ENCODE data around the gene IFTAP.

- TF ChIP-seq, protein P1, sequence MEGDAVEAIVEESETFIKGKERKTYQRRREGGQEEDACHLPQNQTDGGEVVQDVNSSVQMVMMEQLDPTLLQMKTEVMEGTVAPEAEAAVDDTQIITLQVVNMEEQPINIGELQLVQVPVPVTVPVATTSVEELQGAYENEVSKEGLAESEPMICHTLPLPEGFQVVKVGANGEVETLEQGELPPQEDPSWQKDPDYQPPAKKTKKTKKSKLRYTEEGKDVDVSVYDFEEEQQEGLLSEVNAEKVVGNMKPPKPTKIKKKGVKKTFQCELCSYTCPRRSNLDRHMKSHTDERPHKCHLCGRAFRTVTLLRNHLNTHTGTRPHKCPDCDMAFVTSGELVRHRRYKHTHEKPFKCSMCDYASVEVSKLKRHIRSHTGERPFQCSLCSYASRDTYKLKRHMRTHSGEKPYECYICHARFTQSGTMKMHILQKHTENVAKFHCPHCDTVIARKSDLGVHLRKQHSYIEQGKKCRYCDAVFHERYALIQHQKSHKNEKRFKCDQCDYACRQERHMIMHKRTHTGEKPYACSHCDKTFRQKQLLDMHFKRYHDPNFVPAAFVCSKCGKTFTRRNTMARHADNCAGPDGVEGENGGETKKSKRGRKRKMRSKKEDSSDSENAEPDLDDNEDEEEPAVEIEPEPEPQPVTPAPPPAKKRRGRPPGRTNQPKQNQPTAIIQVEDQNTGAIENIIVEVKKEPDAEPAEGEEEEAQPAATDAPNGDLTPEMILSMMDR (IDR thresholded peaks at IDR 0.05): no peak
- TF ChIP-seq E2F4 (CRISPR knock-in tag; IDR thresholded peaks at IDR 0.05; ENCODE audit: borderline replicate concordance, low read depth) (no peak), ZNF121 (CRISPR knock-in tag; IDR thresholded peaks at IDR 0.05) (no peak)
- TF ChIP-seq, protein P2, sequence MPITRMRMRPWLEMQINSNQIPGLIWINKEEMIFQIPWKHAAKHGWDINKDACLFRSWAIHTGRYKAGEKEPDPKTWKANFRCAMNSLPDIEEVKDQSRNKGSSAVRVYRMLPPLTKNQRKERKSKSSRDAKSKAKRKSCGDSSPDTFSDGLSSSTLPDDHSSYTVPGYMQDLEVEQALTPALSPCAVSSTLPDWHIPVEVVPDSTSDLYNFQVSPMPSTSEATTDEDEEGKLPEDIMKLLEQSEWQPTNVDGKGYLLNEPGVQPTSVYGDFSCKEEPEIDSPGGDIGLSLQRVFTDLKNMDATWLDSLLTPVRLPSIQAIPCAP (CRISPR knock-in tag; IDR thresholded peaks at IDR 0.05): no peak
Measured at GRCh38 chr11:36577859-36578258, 16.4 kb upstream of the IFTAP start.
